ENCODE data around the gene NUP210L.

- TF ChIP-seq CTCF (IDR thresholded peaks at IDR 0.05) (no peak), POLR2A (IDR thresholded peaks at IDR 0.05) (no peak), POLR2AphosphoS5 (IDR thresholded peaks at IDR 0.05) (no peak), EP300 (IDR thresholded peaks at IDR 0.05; ENCODE audit: low read depth) (no peak)
Measured at GRCh38 chr1:154171880-154172279, 17.0 kb upstream of the NUP210L start.
